ENCODE results near the gene OR5K1.

GRCh38 chr3:98454929-98455328 lies 8.1 kb upstream of the OR5K1 start:
- no peak for TF ChIP-seq POLR2AphosphoS5 (IDR thresholded peaks at IDR 0.05)
- TF ChIP-seq POLR2A (IDR thresholded peaks at IDR 0.05) = no peak
- no peak for TF ChIP-seq CTCF (IDR thresholded peaks at IDR 0.05)

Data from gastroesophageal sphincter (tissue), 3 donors.